GM18858 (cell line): ENCODE measurements around the gene ZMYM5.
A peak's percentile ranks its signal among the peaks of the same experiment; 100 is the strongest.
"Not testable (repeated sequence)": the region's sequence is repeated elsewhere in the genome, so short reads cannot be mapped to it uniquely, and the experiment has no call there.

ENCODE experiments used
- ATAC-seq: cut with Tn5 transposase; IDR thresholded peaks from one replicate; pipeline ENCODE4 v1.9.1; 2021; ENCODE audit not compliant: unreplicated experiment

The ZMYM5 gene

DNA sequence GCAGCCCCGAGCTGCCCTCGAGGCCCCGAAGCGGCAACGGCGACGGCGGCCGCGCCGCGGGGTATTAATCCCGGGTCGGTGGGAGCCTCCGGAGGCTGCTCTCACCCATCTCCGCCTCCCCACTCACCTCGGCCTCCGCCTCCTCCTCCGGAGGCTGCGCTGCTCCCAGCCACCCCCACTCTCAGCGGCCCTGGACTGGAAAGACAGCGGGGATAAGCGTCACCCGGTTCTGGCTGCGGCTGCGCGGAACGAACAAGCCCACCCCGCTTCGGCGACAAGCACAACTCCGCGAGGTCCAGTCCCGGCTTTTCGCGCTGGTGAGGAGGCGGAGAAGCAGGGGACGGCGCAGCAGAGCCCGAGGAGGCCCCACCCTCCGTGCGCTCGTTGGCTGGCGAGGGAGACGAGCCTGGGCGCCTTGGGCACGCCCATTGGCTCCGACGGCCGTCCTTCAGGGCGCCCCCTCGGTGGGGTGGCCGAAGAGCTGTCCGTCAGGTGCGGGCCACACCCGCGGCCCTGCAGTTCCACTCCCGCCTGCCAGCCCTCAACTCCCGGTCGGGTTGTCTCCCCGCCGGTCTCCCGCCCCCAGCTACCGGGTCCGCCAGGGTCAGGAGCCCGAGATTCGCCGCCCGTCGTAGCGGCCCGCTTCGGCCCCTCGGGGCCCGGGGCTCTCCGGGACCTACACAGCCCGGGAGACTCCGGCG, at the start of gene ZMYM5:
ZMYM5 (minus strand) TSS at position 327 of the 701 bp plus-strand sequence. CDS start 11,469 bp downstream, outside the sequence.
- peak; percentile 76 for ATAC-seq

DNA sequence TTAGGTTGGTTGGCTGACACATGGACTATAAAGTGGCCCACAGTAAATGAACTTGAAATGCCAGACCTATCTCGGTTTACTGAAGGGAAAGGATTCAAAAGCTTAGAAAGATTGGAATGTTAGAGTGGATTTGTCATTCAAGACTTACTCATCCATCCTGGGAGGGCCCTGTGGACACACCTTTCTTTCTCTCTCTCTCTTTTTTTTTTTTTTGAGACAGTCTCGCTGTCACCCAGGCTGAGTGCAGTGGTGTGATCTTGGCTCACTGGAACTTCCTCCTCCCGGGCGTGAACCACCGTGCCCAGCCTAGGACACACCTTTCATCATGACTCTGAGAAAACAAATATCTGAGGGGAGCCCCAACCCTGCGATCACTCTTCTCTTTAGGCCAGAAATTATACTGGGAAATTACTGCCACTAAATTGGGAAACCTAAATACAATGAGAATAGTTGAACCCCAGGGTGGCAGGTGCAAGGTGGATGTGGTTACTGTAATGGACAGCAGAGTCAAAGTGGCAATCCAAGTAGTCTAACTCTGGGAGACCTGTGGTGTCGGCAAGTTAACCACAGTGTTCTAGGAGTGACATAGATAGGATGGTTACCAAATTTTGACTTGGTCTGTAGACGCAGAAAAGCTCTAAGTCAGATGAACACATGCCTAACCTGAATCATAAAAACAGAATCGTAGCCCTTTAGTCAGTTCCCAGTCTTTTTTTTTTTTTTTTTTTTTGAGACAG, 47.1 kb upstream of the ZMYM5 start:
- ATAC-seq, result no peak

DNA sequence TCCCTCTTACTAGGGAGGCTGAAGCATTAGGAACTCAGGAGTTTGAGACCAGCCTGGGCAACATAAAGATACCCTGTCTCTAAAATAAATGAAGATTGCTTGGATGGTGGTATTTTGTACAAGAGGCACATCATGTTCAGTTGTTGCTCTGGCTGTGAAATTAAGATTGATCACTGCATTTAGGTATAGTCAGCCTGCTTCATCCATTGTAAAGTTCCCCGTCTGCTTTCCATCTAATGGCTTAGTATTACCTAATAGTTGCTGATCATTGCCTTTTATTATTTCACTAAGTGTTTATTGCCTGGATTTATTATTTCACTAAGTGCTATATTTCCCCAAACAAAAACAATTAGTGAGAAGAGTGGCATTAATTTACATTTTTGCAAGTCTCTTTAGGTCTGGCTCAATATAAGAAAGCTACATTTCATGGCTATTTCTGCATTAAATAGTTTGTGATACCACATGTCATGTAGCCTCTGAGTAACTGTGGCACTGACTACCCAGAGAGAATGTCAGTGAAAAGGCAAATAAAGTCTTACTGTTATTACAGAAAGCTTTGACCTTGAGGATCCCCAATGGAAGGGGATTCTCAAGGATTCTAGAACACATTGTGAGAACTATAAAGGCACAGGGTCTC, 45.0 kb upstream of the ZMYM5 start:
- no peak for ATAC-seq

DNA sequence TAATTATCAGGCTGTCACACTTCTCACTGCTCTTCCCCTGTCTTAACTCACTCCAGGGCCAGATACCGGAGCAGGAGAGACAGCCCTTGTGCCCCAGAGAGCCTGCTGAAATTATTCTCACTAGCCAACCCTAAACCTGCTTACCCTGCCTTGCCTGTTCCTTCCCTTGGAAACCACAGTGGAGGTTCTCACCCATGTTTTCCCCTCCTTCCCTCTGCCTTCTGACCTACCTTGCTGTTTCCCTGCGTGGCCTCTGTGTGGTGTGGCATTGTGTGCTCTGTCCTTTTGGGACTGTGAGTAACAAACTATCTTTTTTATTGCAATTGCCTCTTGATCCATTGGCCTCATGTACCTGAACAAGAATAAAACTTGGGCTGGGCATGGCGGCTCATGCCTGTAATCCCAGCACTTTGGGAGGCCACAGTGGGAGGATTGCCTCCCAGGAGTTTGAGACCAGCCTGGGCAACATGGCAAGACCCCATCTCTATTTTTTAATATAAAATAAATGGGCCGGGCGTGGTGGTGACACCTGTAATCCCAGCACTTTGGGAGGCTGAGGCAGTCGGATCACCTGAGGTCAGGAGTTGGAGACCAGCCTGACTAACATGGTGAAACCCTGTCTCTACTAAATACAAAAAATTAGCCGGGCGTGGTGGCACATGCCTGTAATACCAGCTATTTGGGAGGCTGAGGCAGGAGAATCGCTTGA, 42.2 kb upstream of the ZMYM5 start:
- not testable (repeated sequence) for ATAC-seq

DNA sequence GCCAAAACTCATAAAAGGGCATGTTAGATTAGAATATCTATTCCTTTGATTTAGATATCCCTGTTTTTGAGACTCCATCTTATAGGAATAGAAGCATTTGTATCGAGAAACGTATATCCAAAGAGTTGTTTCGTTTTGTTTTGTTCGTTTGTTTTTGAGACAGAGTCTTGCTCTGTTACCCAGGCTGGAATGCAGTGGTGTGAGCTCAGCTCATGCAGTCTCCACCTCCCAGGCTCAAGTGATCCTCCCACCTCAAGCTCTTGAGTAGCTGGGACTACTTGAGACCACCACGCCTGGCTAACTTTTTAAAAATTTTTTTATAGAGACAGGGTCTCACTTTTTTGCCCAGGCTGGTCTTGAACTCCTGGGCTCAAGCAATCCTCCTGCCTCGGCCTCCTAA, 26.6 kb upstream of the ZMYM5 start:
- no peak for ATAC-seq

DNA sequence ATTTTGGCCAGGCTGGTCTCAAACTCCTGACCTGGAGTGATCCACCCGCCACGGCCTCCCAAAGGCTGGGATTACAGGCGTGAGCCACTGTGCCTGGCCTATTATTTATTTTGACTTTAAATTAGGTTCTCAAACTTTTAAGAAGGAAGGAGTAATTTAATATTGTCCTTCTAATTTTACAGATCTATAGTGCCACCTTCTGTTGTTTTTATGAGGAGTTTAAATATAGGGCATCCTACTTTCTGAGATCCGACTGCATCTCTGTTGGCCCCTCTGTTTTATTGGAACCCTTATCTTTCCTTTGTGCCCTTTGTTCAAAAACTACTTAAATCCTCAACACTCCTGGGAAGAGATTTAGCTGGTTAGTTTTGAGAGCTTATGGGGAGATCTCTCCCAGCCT, 25.4 kb upstream of the ZMYM5 start:
- ATAC-seq, result no peak

DNA sequence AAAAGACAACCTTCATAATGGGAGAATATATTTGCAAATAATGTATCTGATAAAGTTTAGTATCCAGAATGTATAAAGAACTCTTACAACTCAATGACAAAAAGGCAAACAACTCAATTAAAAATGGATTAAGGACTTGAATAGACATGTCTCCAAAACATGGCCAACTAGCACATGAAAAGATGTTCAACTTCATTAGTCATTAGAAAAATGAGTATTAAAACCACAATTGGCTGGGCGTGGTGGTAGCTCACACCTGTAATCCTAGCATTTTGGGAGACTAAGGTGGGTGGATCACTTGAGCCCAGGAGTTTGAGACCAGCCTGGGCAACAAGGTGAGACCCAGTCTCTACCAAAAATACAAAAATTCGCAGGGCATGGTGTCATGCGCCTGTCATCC, 18.8 kb upstream of the ZMYM5 start:
- no peak for ATAC-seq

DNA sequence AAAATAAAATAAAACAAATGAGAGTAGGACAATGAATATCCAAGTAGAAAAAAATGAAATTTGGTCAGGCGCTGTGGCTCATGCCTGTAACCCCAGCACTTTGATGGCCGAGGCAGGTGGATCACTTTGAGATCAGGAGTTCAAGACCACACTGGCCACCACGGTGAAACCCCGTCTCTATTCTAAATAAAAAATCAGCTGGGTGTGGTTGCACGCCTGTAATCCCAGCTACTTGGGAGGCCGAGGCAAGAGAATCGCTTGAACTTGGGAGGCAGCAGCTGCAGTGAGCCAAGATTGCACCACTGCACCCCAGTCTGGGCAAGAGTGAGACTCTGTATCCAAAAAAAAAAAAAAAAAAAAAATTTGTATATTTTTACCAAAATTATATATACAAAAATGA, 18.2 kb upstream of the ZMYM5 start:
- ATAC-seq, result no peak

DNA sequence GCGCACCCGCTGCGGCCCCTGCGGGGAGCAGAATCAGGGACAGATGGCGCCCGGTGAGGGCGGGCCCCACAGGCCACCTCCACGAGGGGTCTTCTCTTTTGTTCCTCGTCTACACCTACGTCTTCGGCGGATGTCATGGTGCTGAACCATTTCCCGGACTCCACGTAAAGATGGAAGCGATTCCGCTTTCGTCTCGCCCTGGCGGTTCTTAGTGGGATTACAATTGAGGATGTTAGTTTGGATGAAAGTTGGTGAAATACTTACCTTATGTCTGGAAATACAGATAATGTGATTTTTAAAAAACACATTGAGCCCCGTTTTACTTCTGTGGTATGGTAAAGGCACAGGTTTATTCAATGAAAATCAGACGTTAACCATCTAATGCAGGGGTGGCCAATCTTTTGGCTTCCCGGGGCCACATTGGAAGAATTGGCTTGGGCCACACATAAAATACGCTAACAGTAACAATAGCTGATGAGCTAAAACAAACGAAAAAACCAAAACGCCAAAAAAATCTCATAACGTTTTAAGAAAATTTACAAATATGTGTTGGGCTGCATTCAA, 1.4 kb upstream of the ZMYM5 start:
- peak; percentile 7 for ATAC-seq

DNA sequence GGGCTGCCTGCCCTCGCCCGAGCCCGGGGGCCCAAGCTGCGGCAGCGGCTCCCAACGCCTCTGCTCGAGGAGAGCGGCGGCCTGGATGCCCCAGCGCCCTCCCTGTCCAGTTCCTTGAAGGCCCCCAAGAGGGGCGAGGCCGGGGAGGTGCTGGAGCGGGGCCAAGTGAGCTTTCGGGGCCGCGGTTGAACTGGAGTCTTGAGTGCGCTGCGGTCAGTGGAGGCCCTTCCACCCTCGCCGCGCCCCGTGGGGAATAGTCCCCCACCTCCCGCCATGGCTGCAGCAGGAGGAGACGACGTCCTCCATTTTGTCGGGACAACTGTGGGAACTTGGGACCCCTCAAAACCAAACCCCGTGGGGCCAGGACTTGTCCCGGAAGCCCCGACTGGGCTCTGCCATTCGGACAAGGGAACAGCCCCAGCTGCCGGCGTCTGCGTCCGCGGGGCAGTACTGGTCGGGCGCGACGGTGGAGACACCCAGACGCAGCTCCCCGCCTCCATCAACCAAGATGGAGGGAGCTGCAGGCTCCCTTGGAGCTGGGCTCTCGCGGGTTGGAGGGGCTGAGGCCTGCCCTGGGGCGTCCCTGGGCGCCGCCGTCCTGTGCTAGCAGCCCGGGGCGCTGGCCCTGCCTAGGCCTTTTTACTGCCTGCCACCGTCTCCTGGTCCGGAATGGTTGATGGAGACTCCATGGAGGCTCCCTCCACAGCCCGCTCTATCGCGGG, 736 bp upstream of the ZMYM5 start:
- ATAC-seq, result peak; percentile 21

DNA sequence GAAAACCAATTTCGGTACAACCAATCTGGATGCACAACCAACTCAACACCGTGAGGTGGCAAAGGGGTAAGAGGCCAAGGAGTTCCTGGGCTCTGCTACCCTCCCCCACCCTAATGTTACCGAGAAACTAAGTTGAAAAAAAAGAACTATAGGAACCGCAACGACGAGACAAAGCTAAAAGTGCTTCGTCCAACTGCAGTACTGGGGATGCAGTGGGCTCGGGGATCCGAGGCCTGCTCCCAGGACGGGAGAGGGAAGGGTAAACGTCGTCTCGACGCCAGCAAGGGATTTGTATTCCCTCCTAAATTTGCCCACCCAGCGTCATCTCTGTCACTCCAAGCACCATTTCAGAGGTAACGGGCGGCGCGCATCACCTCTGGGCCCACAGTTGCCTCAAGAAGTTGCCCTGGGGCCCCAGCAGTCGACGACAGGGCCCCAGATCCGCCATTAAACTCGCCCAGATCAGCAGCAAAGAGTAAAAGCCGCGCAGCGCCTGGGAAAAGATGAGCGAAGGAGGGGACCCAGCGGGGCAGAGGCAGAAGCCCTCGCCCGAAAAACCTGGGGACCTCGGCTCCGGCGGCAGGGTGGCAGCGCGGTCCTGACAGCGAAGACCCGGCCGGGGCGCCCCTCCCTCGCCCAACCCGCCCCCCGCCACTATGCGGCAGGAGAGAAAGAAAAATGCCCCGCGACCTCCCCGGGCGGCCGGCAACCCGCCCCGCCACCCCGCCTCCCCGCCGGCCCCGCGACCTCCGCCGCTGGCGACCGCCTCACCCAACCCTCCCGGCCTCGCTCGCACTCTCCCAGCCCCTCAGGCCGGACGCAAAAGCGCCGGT, 752 bp downstream of the ZMYM5 start:
- peak; percentile 0 for ATAC-seq

DNA sequence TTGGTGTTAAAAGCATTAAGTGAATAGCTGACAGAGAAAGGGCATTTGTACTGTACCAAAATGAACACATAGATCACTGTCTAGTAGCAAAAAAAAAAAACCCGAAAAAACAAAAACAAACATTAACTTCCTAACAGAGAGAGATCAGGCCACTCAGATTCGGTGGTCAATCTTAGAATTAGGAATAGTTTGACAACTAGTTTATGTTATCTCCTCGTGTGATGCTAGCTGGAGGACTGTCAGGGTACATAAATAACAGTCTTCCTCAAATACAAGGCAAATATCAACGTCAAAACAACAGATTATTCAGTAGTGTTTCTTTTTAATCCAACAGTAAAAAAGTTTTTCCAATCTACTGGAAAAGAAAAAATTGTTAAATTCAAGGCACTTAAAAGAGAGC, 1.7 kb downstream of the ZMYM5 start:
- no peak for ATAC-seq

DNA sequence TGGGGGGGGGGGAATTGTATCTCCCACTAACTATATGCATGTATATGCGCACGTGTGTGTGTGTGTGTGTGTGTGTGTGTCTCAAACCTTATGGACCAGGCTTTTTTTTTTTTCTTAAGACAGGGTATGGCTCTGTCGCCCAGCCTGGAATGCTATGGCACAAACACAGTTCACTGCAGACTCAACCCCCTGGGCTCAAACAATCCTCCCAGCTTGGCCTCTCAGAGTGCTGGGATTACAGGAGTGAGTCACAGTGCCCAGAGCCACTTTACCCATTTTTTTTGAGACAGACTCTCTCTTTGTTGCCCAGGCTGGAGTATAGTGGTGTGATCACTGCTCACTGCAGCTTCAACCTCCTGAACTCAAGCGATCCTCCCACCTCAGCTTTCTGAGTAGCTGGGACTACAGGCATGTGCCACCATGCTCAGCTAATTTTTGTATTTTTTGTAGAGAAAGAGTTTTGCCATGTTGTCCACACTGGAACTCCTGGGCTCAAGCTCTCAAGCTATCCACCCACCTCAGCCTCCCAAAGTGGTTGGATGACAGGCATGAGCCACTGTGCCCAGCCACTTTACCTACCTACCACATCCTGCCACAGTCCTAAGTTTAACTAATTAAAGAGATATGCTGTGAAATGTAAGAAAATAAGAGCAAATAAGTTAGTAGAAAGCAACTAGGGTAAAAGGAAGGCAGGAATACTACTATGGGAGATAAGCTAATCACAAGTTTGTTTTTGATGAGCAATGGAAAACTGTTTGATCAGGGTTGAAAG, 2.4 kb downstream of the ZMYM5 start:
- no peak for ATAC-seq

DNA sequence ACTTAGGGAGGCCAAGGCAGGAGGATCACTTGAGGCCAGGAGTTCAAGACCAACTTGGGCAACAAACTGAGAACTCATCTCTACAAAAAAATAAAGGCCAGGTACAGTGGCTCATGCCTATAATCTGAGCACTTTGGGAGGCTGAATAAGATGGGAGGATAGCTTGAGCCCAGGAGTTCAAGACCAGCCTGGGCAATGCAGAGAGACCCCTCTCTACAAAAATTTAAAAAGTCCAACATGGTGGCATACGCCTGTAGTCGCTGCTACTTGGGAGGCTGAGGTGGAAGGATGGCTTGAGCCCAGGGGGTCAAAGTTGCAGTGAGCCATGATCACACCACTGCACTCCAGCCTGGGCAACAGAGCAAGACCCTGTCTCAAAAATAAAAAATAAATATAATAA, 5.8 kb downstream of the ZMYM5 start:
- not testable (repeated sequence) for ATAC-seq

DNA sequence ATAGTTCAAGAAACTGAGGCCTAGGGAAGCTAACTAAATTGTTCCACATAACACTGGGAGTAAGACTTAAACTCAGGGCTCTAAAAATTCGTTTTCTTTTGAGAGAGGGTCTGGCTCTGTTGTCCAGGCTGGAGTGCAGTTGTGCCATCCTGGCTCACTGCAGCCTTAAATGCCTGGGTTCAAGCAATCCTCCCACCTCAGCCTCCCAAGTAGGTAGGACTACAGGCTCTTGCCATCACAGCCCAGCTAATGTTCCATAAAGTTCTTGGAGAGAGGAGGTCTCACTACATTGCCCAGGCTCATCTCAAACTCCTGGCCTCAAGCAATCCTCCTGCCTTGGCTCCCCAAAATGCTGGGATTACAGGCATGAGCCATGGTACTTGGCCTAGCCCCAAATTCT, 10.7 kb downstream of the ZMYM5 start:
- no peak for ATAC-seq

DNA sequence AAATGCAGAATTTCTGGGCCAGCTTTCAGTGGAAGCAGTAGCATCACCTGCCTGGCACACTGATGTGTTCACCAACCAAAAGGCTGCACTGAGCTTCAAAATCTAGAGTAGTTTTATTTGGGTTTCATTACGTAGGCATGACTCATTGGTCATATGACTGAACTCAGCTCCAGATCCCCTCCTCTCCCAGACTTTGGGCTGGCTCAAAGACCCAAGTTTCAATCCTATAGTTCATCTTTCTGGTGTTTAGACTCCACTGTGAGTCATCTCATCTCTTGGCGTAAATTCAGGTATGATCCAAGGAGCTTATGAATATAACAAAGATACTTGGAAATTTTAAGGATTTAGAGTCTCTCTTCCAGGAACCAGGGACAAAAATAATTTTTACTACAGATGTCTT, 17.7 kb downstream of the ZMYM5 start:
- no peak for ATAC-seq

DNA sequence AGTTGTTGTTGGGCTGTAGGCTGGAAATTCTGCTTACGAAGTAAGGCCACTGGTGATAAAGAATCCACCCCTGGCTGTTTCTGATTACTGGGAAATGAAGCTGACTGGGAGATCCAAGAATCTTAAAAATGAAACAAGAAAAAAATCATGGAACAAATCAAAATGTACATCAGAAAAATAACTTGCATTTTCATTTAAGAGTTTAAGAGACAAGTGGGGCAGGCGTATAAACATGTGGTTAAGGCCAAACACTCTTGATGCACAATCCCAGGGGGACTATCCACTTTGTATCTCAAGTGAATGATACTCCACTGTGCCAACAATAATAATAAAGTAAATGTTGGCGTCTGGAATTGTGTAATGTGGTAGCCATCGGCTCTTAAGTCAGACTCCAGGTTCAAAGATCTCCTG, 24.6 kb downstream of the ZMYM5 start:
- no peak for ATAC-seq

DNA sequence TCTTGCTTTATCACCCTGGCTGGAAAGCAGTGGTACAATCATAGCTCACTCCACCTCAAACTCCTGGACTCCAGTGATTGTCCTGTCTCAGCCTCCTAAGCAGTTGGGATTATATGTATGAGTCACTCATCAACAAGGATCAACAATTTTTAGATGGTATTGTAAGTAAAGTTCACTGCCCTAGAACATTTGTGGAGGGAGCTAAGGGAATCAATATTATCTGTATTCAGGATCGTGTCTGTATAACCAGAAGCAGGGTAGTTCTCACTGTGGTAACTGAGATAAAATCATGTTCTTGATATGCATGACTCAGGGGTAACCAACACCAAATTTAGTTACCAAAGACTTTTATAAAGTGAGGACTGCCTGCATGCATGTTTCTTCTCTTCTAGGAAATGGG, 27.0 kb downstream of the ZMYM5 start:
- no peak for ATAC-seq

DNA sequence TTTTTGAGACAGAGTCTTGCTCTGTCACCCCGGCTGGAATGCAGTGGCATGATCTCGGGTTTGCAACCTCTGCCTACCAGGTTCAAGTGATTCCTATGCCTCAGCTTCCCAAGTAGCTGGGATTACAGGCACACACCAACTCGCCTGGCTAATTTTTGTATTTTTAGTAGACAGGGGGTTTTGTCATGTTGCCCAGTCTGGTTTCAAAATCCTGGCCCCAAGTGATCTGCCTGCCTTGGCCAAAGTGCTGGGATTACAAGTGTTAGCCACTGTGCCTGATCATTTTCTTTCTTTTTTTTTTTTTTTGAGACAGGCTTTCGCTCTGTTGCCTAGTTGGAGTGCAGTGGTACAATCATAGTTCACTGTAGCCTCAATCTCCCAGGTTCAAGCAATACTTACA, 28.7 kb downstream of the ZMYM5 start:
- no peak for ATAC-seq
